Measurements from ENCODE around the gene OTX2. TPM values are rescaled to one million over a fixed set of nuclear protein-coding genes. Genes with fewer than 3 reads are reported as not detected.

OTX2 gene
- total RNA-seq, 2 donors from 2014 or later: not detected

DNA sequence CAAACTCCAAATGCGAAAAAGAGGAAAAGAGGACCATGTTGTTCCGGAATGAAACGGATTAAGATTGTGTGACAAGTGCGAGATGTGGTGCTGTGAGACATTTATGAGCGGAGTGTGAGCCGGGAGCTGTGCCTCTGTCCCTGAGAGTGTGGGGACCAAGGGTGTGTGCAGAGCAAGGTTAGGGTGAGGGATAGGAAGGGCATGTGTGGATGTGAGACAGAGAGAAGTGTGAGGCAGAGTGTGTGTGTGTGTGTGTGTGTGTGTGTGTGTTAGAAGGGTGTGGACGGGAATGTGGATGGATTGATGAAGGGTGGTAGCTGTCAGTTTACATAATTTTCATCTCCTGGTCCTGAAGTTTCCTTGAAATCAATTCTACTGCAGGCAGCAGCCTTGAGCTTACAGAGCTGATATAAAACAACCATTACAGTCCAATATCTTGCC is 4.3 kb upstream of the OTX2 start:
- intact Hi-C loops (cut with DNase I): no loop called here
- no peak for DNase-seq
- no peak for ATAC-seq

DNA sequence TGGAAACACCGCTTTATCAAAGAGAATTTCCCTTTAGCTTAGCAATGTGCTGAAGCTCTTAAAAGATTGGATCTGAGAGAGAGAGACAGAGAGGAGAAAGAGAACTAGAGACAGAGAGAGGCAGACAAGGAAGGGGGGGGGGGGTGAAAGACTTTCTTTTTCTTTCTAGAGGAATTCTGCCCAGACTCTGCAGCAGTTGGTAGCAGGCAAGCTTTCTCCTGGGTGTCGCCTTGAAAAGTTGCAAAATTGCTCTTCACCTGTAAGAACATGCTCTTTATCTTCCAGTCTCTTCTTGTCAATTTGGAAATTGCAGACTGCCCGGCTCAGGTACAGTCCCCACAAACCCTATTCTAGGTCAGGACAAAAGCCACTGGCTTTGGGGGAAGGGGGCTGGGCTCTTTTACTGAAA is 2.9 kb upstream of the OTX2 start:
- DNase-seq: no peak
- no peak for ATAC-seq
- intact Hi-C loops (cut with DNase I): no loop called here

DNA sequence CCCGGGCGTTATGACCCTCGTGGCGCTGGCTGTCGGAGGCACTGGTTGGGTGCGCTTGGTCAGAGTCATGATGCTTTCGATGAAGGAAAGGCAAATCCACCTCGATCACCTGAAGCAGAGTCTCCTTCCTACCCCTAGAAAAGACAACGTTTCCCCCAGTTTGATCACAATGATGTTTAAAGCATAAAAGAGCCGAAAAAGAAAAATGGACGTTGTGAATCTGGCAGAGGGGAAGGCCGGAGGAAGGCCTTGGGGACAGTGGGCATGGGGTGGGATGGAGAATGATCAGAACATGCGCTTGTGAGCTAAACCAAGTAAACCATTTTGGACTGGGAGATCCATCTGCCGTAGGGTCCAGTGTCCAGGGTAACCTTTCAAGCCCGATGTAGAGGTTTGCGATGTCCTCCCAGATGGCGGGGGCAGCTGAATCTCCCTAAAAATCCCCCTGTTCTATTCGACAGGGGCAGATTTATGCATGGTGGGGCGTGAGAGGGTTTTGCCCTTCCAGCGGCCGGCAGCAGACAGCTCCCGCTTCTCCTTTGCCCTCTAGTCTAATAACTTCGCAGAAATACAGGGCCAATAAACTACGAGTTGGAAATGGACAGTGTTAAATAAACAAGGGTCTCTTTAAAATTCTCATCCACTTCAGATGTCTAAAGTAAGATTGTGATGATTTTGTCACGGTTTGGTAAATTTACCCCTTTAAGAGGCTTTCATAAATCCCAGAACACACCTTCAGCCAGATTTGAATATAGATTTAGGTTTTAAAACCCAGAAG is 2.3 kb upstream of the OTX2 start:
- no peak for DNase-seq
- ATAC-seq: no peak
- intact Hi-C loops (cut with DNase I): no loop called here

GRCh38 chr14:56811593-56812363 is 1.5 kb upstream of the OTX2 start:
- intact Hi-C loops (cut with DNase I): no loop called here
- ATAC-seq: no peak
- no peak for DNase-seq

- ATAC-seq (no peak), DNase-seq (no peak)
- intact Hi-C loops (cut with DNase I): no loop called here
Measured at GRCh38 chr14:56810836-56811592, 735 bp upstream of the OTX2 start.

GRCh38 chr14:56809270-56810146 is 771 bp downstream of the OTX2 start:
- DNase-seq (no peak), ATAC-seq (no peak)
- intact Hi-C loops (cut with DNase I): no loop called here

GRCh38 chr14:56808383-56809269 is 1.7 kb downstream of the OTX2 start:
- DNase-seq (no peak), ATAC-seq (no peak)
- intact Hi-C loops (cut with DNase I): no loop called here

GRCh38 chr14:56808110-56808382 is 2.2 kb downstream of the OTX2 start:
- no peak for DNase-seq
- intact Hi-C loops (cut with DNase I): no loop called here
- ATAC-seq: no peak

- intact Hi-C loops (cut with DNase I): no loop called here
- no peak for DNase-seq
Measured at GRCh38 chr14:56807386-56808109, 2.7 kb downstream of the OTX2 start.

DNA sequence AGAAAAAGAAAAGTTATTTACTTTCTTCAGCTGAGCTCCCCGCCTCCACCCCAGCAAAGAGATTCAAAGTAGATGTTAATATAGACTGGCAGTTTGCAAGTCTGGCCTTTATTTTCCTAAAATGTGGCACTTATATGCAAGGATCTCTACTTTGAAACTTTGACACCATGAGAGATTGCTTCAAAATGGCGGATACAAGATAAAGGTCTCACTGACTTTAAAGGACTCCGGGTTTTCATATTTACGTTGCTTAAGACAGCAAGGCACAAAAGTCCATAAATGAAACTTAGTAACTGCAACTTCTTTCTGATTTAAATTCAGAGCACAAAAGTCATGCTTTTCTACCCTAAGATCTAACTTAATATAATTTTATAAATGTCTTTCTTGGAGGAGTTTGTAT is 3.5 kb downstream of the OTX2 start:
- ATAC-seq (no peak), DNase-seq (no peak)
- intact Hi-C loops (cut with DNase I): no loop called here

More at GRCh38 chr14:56807386-56808109, 2.7 kb downstream of the OTX2 start:
- ATAC-seq: no peak

GRCh38 chr14:56805992-56806727 is 4.1 kb downstream of the OTX2 start:
- intact Hi-C loops (cut with DNase I): no loop called here
- DNase-seq (no peak), ATAC-seq (no peak)

- DNase-seq (no peak), ATAC-seq (no peak)
- intact Hi-C loops (cut with DNase I): no loop called here
Measured at GRCh38 chr14:56805201-56805991, 4.9 kb downstream of the OTX2 start.

GRCh38 chr14:56803816-56804535 is 6.3 kb downstream of the OTX2 start:
- DNase-seq (no peak), ATAC-seq (no peak)
- intact Hi-C loops (cut with DNase I): no loop called here

GRCh38 chr14:56801920-56802319 is 8.4 kb downstream of the OTX2 start:
- ATAC-seq (no peak), DNase-seq (no peak)
- intact Hi-C loops (cut with DNase I): no loop called here

DNA sequence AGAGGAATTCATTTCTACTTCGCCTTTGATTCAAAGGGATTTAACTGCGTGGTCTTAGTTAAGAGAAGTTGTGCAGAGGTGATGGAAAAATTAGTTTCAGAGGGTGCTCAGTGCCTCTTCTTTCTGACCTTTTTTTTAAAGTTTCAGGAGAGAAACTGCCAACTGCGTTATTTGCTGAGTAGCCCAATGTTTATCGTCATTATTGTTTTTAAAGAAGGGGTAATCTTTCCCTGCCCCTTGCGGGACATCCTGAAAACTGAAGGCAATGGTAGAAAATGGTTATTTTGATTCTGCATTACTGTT is 11.0 kb downstream of the OTX2 start:
- intact Hi-C loops (cut with DNase I): no loop called here
- ATAC-seq (no peak), DNase-seq (no peak)
